Peyer's patch (tissue), 4 donors: Measurements from ENCODE around the gene DRAM2.

ENCODE experiments used
- POLR2A ChIP-seq, 2 donors: fragments of 450-650 bp; IDR thresholded peaks; one replicate each; pipeline ENCODE4 v1.5.1; 2017; ENCODE audit warnings: antibody characterized with exemption in 2 of 2, mild to moderate bottlenecking in 2 of 2, moderate library complexity in 2 of 2
- TF ChIP-seq, protein P1 (sequence below), 6 experiments: fragments of 450-650 bp in 4 of 6; fragments of 200-600 bp in 2 of 6; sonication (generic) in 1 of 6; IDR thresholded peaks; one replicate each; pipeline ENCODE4 v1.5.1; 2017 to 2019; ENCODE audit warnings: antibody characterized with exemption in 6 of 6, mild to moderate bottlenecking in 3 of 6, moderate library complexity in 1 of 6

DNA sequence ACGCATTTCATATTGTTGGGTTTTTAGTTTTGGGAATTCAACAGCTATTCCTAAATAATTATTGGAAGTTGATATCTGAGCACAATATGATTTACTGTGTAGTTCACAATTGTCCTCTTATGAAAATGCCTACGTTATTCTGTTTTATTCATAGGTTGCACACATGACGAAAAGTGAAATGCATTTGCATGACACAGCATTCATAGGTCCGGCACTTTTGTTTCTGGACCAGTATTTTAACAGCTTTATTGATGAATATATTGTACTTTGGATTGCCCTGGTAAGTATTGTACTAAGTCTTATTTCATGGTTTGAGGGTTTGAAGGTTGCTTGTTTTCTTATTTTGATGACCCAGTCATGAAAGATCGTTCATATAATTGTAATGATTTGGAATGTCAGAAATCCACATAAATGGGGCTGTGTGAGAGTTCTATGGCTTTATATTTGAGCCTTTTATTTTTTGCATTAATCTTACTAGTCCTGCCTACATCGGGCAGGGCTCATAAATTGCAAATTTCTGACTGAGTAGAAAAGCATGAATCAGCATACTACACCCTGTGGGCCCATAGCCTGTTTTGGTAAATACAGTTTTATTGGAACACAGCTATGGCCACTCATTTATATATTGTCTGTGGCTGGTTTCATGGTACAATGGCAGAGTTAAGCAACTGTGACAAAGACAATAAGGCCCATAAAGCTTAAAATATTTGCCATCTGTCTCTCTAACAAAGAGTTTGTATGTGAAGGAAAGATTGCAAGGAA lies 43.6 kb upstream of the DRAM2 start:
- no peak for TF ChIP-seq POLR2A (IDR thresholded peaks at IDR 0.05)
- TF ChIP-seq, protein P1, sequence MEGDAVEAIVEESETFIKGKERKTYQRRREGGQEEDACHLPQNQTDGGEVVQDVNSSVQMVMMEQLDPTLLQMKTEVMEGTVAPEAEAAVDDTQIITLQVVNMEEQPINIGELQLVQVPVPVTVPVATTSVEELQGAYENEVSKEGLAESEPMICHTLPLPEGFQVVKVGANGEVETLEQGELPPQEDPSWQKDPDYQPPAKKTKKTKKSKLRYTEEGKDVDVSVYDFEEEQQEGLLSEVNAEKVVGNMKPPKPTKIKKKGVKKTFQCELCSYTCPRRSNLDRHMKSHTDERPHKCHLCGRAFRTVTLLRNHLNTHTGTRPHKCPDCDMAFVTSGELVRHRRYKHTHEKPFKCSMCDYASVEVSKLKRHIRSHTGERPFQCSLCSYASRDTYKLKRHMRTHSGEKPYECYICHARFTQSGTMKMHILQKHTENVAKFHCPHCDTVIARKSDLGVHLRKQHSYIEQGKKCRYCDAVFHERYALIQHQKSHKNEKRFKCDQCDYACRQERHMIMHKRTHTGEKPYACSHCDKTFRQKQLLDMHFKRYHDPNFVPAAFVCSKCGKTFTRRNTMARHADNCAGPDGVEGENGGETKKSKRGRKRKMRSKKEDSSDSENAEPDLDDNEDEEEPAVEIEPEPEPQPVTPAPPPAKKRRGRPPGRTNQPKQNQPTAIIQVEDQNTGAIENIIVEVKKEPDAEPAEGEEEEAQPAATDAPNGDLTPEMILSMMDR (IDR thresholded peaks at IDR 0.05) = no peak
